H1 (cell line): Measurements from ENCODE around the gene PXDN.

Experiments
- CTCF ChIP-seq, 3 experiments: IDR thresholded peaks; 1 replicate in 2 of 3; 2 replicates in 1 of 3; pipeline versions ENCODE4 v1.5.1 to v1.6.1; 2011; ENCODE audit warnings: low read length in 3 of 3, mild to moderate bottlenecking in 3 of 3, inconsistent platforms in 2 of 3, low read depth in 1 of 3, moderate library complexity in 1 of 3; ENCODE audit not compliant: insufficient read depth in 1 of 3; ENCODE audit errors: control extremely low read depth in 1 of 3
- EGR1 ChIP-seq: IDR thresholded peaks from 2 replicates; pipeline ENCODE4 v1.6.1; 2011; ENCODE audit warnings: low read depth, low read length, borderline replicate concordance
- EZH2 ChIP-seq: fragments of 200-600 bp; sonication (generic); IDR thresholded peaks from 2 replicates; pipeline ENCODE4 v1.7.1; 2012; ENCODE audit warnings: low read depth, mild to moderate bottlenecking, moderate library complexity, low read length, inconsistent platforms; ENCODE audit not compliant: severe bottlenecking
- MAX ChIP-seq: IDR thresholded peaks from 2 replicates; pipeline ENCODE4 v1.6.1; 2012; ENCODE audit warnings: inconsistent platforms
- PHF8 ChIP-seq: fragments of 200-600 bp; sonication (generic); conservative IDR thresholded peaks from 2 replicates; pipeline ENCODE4 v1.7.1; 2012; ENCODE audit warnings: low read depth, mild to moderate bottlenecking, inconsistent platforms, low read length, moderate library complexity
- POLR2A ChIP-seq, 2 experiments: IDR thresholded peaks; 1 replicate in 1 of 2; 2 replicates in 1 of 2; pipeline ENCODE4 v1.6.1; 2011; ENCODE audit warnings: low read depth in 2 of 2, low read length in 2 of 2, mild to moderate bottlenecking in 2 of 2; ENCODE audit errors: control extremely low read depth in 1 of 2
- RXRA ChIP-seq: IDR thresholded peaks from 2 replicates; pipeline ENCODE4 v1.6.1; 2011; ENCODE audit warnings: low read depth, mild to moderate bottlenecking, low read length, moderate library complexity; ENCODE audit not compliant: insufficient read depth
- SIN3A ChIP-seq, 2 experiments: IDR thresholded peaks in 1 of 2; conservative IDR thresholded peaks in 1 of 2; 2 replicates each; pipeline ENCODE4 v1.6.1; 2011 to 2012; ENCODE audit warnings: low read length in 2 of 2, improper control_type of control experiment in 1 of 2, low read depth in 1 of 2, mild to moderate bottlenecking in 1 of 2
- SP1 ChIP-seq: IDR thresholded peaks from 2 replicates; pipeline ENCODE4 v1.6.1; 2011; ENCODE audit warnings: low read depth, low read length
- SRF ChIP-seq: IDR thresholded peaks from 2 replicates; pipeline ENCODE4 v1.6.1; 2011; ENCODE audit warnings: mild to moderate bottlenecking, low read depth, low read length, moderate library complexity

- TF ChIP-seq SIN3A (conservative IDR thresholded peaks at IDR 0.05 in 1 of 2, IDR thresholded peaks at IDR 0.05 in 1 of 2; ENCODE audit: low read depth in 1 of 2, low read length in 2 of 2) (no peak), CTCF (IDR thresholded peaks at IDR 0.05; ENCODE audit: control extremely low read depth in 1 of 3, insufficient read depth in 1 of 3, low read depth in 1 of 3, low read length in 3 of 3) (no peak), EZH2 (no peak), SP1 (no peak), RXRA (no peak), POLR2A (IDR thresholded peaks at IDR 0.05; ENCODE audit: control extremely low read depth in 1 of 2, low read depth in 2 of 2, low read length in 2 of 2) (no peak), PHF8 (no peak), MAX (no peak), SRF (no peak), EGR1 (no peak)
Observed at GRCh38 chr2:1745171-1746023, 1.1 kb upstream of the PXDN start.
